Activated CD4-positive, alpha-beta T cell treated with anti-CD3 and anti-CD28 coated beads, Interleukin-2, amount 10 ng/mL, durations not matched to agents 24 days and 14 days (primary cell): ENCODE data around the gene COL6A1. TPM values are rescaled to one million over a fixed set of nuclear protein-coding genes. Genes with fewer than 3 reads are reported as not detected.

Experiments used
- DNase-seq: peaks from one replicate; pipeline ENCODE4 v3.0.0; 2022
- H3K27ac Mint-ChIP-seq: one replicate; pipeline ENCODE4 v1.8.0; 2022; ENCODE audit warnings: mild to moderate bottlenecking, mixed read lengths
- H3K27me3 Mint-ChIP-seq: one replicate; pipeline ENCODE4 v1.8.0; 2022; ENCODE audit warnings: mixed read lengths
- H3K36me3 Mint-ChIP-seq: one replicate; pipeline ENCODE4 v1.8.0; 2022; ENCODE audit warnings: low read depth, mild to moderate bottlenecking, mixed read lengths
- H3K4me1 Mint-ChIP-seq: one replicate; pipeline ENCODE4 v1.8.0; 2021; ENCODE audit warnings: mixed read lengths
- H3K4me3 Mint-ChIP-seq: one replicate; pipeline ENCODE4 v1.8.0; 2022; ENCODE audit warnings: mild to moderate bottlenecking, moderate library complexity, mixed read lengths
- H3K9me3 Mint-ChIP-seq: one replicate; pipeline ENCODE4 v1.8.0; 2021; ENCODE audit warnings: mixed read lengths
- intact Hi-C: fragments of 100-400 bp; cut with micrococcal nuclease; formaldehyde crosslinking; loops from one replicate; pipeline ENCODE4 v1.15.1; 2023
- total RNA-seq: library from RNA; stranded (reverse); gene quantifications from 2 replicates; pipeline ENCODE4 v1.2.3, GENCODE V29; 2022

COL6A1 gene
- total RNA-seq, 1 donor from 2014 or later = 0.40 TPM

DNA sequence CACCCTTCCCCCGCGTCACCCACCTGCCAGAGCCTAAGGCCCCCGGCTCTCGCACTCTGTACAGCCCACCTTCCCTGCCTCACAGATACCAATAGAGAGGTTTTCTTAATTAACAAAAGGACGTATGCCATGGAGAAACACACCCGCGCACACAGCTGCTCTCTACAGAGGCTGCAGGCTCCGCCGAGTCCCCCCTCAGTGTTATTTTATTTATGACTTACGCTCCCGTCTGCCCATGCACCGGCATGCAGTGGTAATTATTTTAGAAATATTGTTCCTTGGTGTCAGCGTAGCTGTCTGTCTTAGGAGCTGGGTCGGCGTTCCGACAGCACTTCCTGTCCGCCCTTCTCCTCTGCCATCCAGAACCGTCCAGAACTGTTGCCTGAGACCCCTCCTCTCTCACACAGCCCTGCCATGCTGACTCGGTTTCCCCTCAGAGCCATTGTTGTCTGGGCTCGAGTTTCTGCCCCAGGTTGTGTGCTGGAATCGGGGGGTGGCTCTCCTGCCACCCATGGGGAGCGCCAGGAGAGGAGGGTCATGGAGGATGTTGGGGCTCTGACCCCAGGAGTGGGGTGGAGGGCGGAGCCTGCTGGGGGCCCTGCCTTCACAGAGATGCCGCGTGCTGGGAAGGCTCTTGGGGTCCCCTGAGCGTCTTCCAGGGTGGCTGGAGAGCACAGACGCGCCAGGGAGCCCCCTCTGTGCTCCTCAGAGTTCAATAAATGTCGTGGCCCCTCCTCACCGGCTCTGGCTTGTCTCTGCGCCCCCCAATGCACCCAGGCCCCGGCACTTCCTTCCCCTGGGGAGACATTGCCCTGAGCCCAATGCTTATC, 39.6 kb upstream of the COL6A1 start:
- no peaks in the 10 kb centered on the region for H3K4me1 Mint-ChIP-seq
- no peak for DNase-seq
- no peak overlapping the region for H3K4me3 Mint-ChIP-seq
- H3K36me3 Mint-ChIP-seq = no peaks in the 10 kb centered on the region
- intact Hi-C loops = no loop called here
- H3K27ac Mint-ChIP-seq = no peak overlapping the region
- no peaks in the 10 kb centered on the region for H3K9me3 Mint-ChIP-seq
- no peaks in the 10 kb centered on the region for H3K27me3 Mint-ChIP-seq

DNA sequence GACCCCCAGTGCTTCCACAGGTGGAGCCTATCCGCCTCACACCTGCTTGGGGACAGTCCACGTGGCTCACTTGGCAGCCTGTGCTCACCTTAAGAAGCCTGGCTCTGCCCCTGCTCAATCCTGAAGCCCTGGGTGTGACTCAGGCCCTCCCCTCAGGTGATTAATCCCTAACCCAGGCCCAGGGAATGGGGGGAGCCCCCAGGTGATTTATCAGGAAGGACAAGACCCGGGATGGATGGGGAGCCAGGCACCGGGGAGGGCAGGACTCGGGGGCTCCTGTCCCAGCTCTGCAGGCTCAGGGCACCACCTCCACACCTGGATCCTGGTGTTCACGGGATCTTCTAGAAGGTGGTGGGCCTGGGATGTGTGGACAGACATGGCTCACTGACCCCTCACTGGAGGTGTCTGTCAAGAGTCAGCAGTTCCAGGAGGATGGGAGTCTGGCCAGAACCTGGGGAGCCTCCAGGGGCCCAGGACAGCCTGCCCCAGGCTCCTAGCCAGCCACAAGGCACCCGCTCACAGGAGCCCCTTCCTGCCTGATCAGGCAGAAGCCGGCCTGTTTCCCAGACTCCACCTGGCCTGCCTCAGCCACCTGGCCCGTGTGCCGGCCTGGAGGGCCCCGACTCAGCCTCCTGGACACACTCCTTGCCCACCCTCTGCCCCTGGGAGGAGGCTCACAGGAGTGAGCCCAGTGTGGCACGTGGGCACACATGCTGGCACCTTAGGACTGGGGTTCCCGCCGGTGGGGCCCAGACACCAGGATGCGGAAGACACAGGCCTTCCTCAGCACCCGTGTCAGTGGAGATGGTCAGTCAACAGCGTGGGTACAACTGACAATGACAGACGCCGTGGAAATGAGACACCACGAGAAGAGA, 38.6 kb upstream of the COL6A1 start:
- no peak overlapping the region for H3K4me3 Mint-ChIP-seq
- DNase-seq = no peak
- no peaks in the 10 kb centered on the region for H3K36me3 Mint-ChIP-seq
- no peaks in the 10 kb centered on the region for H3K4me1 Mint-ChIP-seq
- no peaks in the 10 kb centered on the region for H3K27me3 Mint-ChIP-seq
- intact Hi-C loops = no loop called here
- no peaks in the 10 kb centered on the region for H3K9me3 Mint-ChIP-seq
- H3K27ac Mint-ChIP-seq = no peak overlapping the region

DNA sequence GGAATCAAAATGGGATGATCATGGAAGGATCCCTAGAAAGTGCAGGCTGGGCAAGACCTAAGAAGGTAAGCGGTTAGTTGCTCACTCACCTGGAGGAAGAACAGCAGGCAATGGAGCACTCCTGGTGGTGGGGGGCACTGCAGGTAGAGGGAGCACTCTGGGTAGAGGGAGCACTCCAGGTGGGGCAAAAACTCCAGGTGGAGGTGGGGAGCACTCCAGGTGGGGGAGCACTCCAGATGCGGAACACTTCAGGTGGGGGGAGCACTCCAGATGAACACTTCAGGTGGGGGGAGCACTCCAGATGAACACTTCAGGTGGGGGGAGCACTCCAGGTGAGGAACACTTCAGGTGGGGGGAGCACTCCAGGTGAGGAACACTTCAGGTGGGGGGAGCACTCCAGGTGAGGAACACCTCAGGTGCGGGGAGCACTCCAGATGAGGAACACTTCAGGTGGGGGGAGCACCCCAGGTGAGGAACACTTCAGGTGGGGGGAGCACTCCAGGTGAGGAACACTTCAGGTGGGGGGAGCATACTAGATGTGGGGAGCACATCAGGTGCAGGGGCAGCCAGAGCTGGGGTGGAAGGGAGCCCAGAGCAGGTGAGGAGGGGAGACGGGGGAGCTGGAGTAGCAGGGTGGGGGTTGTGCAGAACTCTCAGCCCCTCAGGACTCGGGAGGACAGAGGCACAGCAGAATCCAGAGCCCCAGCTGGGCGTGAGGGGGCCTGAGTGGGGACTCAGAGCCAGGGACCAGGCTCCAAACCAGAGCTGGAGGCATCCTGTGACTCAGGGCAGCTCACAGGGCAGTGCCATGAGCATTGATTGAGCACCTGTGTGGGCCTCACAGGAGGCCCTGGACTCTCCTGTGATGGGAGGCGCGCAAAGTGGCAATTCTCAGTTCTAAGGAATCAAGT, 37.7 kb upstream of the COL6A1 start:
- no peaks in the 10 kb centered on the region for H3K36me3 Mint-ChIP-seq
- H3K9me3 Mint-ChIP-seq = no peaks in the 10 kb centered on the region
- no peaks in the 10 kb centered on the region for H3K27me3 Mint-ChIP-seq
- DNase-seq = no peak
- no peak overlapping the region for H3K4me3 Mint-ChIP-seq
- no peaks in the 10 kb centered on the region for H3K4me1 Mint-ChIP-seq
- no peak overlapping the region for H3K27ac Mint-ChIP-seq
- intact Hi-C loops = no loop called here

DNA sequence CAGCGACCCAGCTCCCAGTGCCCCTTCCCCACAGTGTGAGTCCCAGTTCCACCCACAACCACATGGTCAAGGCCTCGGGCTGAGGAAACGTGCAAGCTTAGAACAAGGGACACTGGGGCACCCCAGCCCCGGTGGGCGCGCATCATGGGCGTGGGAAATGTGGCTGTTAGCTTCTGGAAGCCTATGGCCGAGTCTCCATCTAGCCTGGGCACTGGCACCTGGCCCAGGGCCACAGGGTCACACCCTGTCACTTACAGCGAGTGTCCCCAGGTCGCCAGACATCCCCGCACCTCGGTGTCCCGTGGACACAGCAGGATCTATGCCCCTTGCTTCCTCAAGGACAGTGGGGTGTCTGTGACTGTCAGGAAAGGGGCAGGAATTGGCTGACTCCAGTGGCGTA, 37.0 kb upstream of the COL6A1 start:
- H3K36me3 Mint-ChIP-seq = no peaks in the 10 kb centered on the region
- intact Hi-C loops = no loop called here
- H3K4me1 Mint-ChIP-seq = no peaks in the 10 kb centered on the region
- H3K4me3 Mint-ChIP-seq = no peak overlapping the region
- H3K27ac Mint-ChIP-seq = no peak overlapping the region
- H3K27me3 Mint-ChIP-seq = no peaks in the 10 kb centered on the region
- no peaks in the 10 kb centered on the region for H3K9me3 Mint-ChIP-seq
- DNase-seq = no peak

DNA sequence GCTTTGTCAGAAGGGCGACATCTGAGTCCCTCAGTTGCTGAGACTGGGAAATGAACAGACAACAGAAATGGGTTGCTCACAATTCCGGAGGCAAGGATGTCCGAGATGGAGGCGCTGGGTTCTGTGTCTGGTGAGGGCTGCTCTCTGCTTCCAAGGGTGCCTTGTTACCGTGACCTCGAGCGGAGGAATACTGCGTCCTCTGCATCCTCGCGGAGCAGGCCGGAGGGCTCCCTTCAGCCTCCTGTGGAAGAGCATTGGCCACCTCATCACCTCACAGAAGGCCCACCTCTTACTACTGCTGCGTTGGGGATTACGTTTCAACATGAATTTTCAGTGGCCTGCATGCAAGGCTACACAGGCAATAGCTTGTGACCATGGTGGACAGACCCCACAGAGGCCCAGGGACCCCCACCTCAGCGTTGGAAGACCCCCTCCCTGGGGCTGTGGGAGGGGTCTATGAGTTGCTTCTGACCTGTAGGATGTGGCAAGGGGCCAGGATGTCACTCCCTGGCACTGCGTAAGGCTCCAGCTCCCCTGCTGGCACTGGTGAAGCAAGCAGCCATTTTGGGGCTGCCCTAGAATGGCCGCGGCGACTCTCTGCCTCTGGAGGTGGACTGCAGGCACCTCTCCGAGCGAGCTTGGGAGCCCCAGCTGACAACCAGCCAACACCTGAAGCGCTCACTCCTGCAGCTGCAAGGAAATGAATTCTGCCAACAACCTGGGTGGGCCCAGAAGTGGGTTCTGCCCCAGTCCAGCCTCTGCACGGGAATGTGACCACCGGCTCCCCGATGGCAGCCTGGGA, 36.3 kb upstream of the COL6A1 start:
- intact Hi-C loops = no loop called here

DNA sequence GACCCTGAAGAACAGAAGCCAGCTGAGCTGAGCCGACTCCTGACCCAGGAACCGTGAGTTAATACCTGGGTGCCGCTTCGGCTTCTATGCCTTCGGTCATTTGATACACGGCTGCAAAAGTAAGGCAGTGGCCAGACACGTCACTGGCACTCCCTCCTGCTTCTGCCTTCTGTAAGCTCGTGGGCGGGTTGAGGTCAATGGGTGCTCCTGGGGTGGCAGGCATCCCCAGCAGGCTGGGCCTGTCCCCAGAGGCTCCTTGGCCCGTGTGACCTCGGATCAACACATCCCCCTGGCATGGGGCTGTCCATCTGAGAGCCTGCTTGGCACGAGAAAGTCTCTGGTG, 35.7 kb upstream of the COL6A1 start:
- Mint-ChIP-seq H3K9me3 (no peaks in the 10 kb centered on the region), H3K4me1 (no peaks in the 10 kb centered on the region), H3K27ac (no peak overlapping the region), H3K36me3 (no peaks in the 10 kb centered on the region), H3K4me3 (no peak overlapping the region), H3K27me3 (no peaks in the 10 kb centered on the region)
- intact Hi-C loops = no loop called here
- no peak for DNase-seq

More for the DNA sequence above, 36.3 kb upstream of the COL6A1 start:
- no peaks in the 10 kb centered on the region for H3K9me3 Mint-ChIP-seq
- H3K36me3 Mint-ChIP-seq = no peaks in the 10 kb centered on the region
- H3K27ac Mint-ChIP-seq = no peak overlapping the region
- H3K27me3 Mint-ChIP-seq = no peaks in the 10 kb centered on the region
- no peaks in the 10 kb centered on the region for H3K4me1 Mint-ChIP-seq
- no peak for DNase-seq
- no peak overlapping the region for H3K4me3 Mint-ChIP-seq

DNA sequence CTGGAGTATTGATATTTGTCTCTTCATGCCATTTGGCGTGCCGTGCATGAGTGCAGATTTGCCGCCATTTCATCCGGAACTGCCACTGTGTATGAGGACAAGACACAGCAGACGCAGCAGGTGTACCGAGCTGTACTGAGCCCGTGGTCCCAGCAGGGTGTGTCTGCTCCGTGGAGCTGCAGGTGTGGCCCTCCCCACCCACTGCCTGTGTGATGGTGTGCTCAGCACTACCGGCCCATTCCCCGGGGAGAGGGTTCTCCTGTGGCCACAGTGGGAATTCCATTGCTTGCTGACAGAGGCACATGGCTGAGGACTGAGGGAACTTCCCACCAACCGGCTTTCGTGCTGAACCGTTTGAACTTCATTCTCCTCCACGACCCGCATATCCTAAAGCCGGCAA, 34.3 kb upstream of the COL6A1 start:
- H3K4me3 Mint-ChIP-seq = no peak overlapping the region
- H3K27me3 Mint-ChIP-seq = no peaks in the 10 kb centered on the region
- H3K36me3 Mint-ChIP-seq = no peaks in the 10 kb centered on the region
- intact Hi-C loops = no loop called here
- H3K4me1 Mint-ChIP-seq = no peaks in the 10 kb centered on the region
- H3K27ac Mint-ChIP-seq = no peak overlapping the region
- H3K9me3 Mint-ChIP-seq = no peaks in the 10 kb centered on the region
- no peak for DNase-seq

DNA sequence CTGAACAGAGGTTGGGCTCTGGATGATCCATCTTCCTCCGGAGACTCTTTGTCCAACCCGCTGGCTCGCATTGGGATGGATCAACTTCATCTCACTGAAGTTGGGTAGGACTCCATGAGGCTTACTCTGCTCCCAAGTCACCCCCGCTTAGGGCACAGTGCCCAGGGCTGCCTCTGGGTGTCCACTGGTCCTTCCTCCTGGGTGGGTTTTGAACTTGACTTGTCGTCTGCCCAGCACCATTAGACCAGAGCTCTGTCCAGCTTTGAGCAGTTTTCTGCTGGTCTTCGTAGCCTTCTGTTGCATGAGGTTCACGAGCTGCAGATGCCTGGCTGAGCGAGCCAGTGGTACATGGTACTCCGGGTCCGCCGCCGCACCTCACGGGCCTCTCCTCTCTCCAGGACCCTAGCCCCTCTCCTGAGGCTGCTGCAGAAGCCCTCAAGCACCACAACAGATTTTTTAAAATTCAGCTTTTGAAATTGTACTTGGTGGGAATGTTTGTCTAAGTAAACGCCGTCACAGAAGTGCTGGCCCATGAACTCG, 33.8 kb upstream of the COL6A1 start:
- Mint-ChIP-seq H3K9me3 (no peaks in the 10 kb centered on the region), H3K27me3 (no peaks in the 10 kb centered on the region), H3K4me3 (no peak overlapping the region), H3K4me1 (no peaks in the 10 kb centered on the region), H3K27ac (no peak overlapping the region), H3K36me3 (no peaks in the 10 kb centered on the region)
- intact Hi-C loops = no loop called here
- DNase-seq = no peak

DNA sequence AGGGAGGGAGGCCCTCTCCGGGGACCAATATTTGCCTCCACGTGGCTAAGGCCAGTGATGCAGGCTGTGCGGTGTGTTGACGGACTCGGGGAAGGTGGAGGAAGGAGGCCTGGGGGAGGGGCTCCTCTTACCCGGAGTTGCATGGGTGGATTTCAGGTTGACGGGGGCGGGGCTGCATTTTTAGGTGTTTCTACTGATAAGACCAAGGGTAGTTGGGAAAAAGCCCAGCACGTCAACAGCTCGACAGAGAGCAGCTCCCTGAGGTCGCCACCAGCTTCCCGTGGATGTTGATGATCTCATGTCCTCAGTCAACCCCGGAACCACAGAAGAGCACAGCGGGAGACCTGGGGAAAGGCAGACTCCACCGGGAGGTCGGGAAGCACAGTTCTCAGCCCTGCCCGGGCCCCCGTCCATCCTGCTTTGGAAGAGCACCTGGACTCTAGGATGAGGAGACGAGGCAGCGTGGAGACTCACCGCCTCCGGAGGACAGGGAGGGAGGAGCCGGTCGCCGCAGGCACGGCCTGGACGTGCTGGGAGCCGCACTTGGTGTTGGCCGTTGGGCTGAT, 32.9 kb upstream of the COL6A1 start:
- H3K4me3 Mint-ChIP-seq = no peak overlapping the region
- no peaks in the 10 kb centered on the region for H3K4me1 Mint-ChIP-seq
- no peaks in the 10 kb centered on the region for H3K36me3 Mint-ChIP-seq
- H3K27ac Mint-ChIP-seq = no peak overlapping the region
- DNase-seq = no peak
- no peaks in the 10 kb centered on the region for H3K27me3 Mint-ChIP-seq
- intact Hi-C loops = no loop called here
- no peaks in the 10 kb centered on the region for H3K9me3 Mint-ChIP-seq

DNA sequence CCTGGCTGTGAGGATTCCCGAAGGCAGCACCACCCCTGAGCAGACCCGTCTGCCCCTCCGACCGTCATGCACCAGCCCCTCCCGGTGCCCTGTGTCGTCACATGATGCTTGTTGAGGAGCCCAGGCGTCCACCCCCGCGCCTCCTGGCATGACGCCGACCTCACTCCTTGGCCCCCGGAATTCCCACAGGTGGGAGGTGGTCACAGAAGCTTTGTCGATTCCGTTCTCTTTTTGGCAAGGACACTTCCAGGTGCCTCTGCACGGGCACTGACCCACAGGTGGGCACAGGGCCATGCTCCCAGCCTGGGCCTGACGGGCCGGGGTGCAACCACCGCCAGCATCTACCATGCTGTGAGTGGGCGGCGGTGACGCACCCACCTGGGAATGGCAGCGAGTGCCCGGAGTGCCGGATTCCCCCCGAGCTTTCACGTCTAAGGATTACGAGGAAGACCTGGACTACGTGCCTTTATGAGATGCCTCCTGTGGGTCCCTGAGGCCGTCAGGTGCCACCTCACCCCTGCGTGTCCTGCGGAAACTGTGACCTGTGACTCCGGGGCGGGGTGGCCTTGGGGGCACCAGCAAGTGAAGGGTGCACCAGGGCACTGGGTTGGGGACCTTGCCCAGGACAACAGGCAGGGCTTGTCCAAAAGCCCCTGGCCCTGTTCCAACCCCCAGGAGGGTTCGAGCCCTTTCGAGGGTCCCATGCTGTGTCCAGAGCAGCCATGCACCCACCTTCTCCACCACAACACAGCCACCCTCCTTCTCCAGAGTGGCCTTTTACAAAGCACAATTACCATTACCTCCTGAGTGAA, 31.4 kb upstream of the COL6A1 start:
- H3K27ac Mint-ChIP-seq = no peak overlapping the region

DNA sequence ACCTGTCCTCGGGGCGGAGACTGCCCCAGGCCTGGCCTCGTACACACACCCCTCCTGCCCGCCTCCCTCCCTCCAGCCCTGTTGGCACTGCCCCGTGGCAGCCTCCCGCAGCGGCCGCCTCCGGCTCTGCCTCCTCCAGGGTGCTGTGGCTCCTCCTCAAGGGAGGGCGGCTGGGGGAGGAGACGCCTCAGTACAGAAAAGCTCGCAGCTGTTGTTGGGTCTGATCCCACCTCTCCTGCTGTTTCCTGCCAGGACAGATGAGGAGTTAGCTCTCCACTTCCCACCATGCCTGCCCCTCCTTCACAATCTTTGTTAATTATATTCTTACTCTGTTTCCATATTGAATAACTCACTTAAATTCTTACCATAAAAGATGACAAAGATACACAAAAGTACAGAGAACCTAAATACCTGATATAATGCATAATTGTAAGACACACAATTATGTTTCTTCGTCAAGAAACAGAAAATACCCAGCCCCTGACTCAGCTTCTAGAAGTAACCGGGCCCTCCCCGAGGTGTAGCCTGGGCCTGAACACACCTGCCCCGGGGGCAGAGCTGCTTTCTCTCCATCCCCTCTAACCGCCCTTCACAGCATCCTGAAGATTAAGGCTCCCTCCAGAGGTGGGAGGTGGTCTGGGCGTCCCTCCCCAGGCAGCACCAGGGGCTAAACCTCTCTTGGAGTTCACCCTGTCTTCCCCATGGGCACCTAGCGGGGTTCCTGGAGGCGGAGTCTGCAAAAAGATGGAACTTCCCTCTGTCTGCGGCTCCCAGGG, 30.6 kb upstream of the COL6A1 start:
- intact Hi-C loops = no loop called here
- H3K36me3 Mint-ChIP-seq = no peaks in the 10 kb centered on the region
- H3K4me3 Mint-ChIP-seq = no peak overlapping the region
- H3K27me3 Mint-ChIP-seq = no peaks in the 10 kb centered on the region
- DNase-seq = no peak
- H3K27ac Mint-ChIP-seq = no peak overlapping the region
- H3K4me1 Mint-ChIP-seq = no peaks in the 10 kb centered on the region
- H3K9me3 Mint-ChIP-seq = no peaks in the 10 kb centered on the region

More for the DNA sequence above, 31.4 kb upstream of the COL6A1 start:
- intact Hi-C loops = no loop called here
- Mint-ChIP-seq H3K4me3 (no peak overlapping the region), H3K36me3 (no peaks in the 10 kb centered on the region), H3K27me3 (no peaks in the 10 kb centered on the region), H3K9me3 (no peaks in the 10 kb centered on the region), H3K4me1 (no peaks in the 10 kb centered on the region)
- DNase-seq = no peak
